ENCODE results near the gene CDH4.

Gene CDH4

GRCh38 chr20:61630391-61630650 is 378.3 kb downstream of the CDH4 start:
- Histone ChIP-seq H3K9me3 (ENCODE audit: insufficient read depth, low read length) (no peaks in the 10 kb centered on the region), H4K20me1 (ENCODE audit: low read depth, low read length) (no peaks in the 10 kb centered on the region), H3K9ac (ENCODE audit: low read length) (no peak overlapping the region), H3K36me3 (ENCODE audit: low read length) (no peaks in the 10 kb centered on the region), H3F3A (ENCODE audit: insufficient read depth) (no peaks in the 10 kb centered on the region), H3K9me2 (replicated peaks; ENCODE audit: insufficient read depth, low read length) (no peaks in the 10 kb centered on the region), H3K79me2 (ENCODE audit: insufficient read depth, low read length) (no peaks in the 10 kb centered on the region), H3K27ac (ENCODE audit: low read depth, low read length) (no peak overlapping the region), H2AFZ (ENCODE audit: low read depth, low read length, severe bottlenecking) (no peak overlapping the region), H3K4me2 (ENCODE audit: low read depth, low read length, poor library complexity, severe bottlenecking) (no peak overlapping the region), H3K4me3 (ENCODE audit: insufficient read depth, low read length, poor library complexity, severe bottlenecking) (no peak overlapping the region), H3K27me3 (ENCODE audit: low read length) (no peaks in the 10 kb centered on the region)
- TF ChIP-seq EZH2phosphoT487 (conservative IDR thresholded peaks at IDR 0.05; ENCODE audit: low read length) (no peak), CTCF (IDR thresholded peaks at IDR 0.05; ENCODE audit: insufficient read depth, low read length, poor library complexity, severe bottlenecking) (no peak)

GRCh38 chr20:61630816-61631215 is 378.8 kb downstream of the CDH4 start:
- Histone ChIP-seq H3K9me2 (replicated peaks; ENCODE audit: insufficient read depth, low read length) (no peaks in the 10 kb centered on the region), H3K4me2 (ENCODE audit: low read depth, low read length, poor library complexity, severe bottlenecking) (no peak overlapping the region), H3K4me3 (ENCODE audit: insufficient read depth, low read length, poor library complexity, severe bottlenecking) (no peak overlapping the region), H3F3A (ENCODE audit: insufficient read depth) (no peaks in the 10 kb centered on the region), H3K27me3 (ENCODE audit: low read length) (no peaks in the 10 kb centered on the region), H3K9me3 (ENCODE audit: insufficient read depth, low read length) (no peaks in the 10 kb centered on the region), H3K36me3 (ENCODE audit: low read length) (no peaks in the 10 kb centered on the region), H2AFZ (ENCODE audit: low read depth, low read length, severe bottlenecking) (no peak overlapping the region), H3K9ac (ENCODE audit: low read length) (no peak overlapping the region), H3K27ac (ENCODE audit: low read depth, low read length) (no peak overlapping the region), H3K79me2 (ENCODE audit: insufficient read depth, low read length) (no peaks in the 10 kb centered on the region), H4K20me1 (ENCODE audit: low read depth, low read length) (no peaks in the 10 kb centered on the region)
- no peak for TF ChIP-seq CTCF (IDR thresholded peaks at IDR 0.05; ENCODE audit: insufficient read depth, low read length, poor library complexity, severe bottlenecking)
- TF ChIP-seq EZH2phosphoT487 (conservative IDR thresholded peaks at IDR 0.05; ENCODE audit: low read length) = no peak

GRCh38 chr20:61631751-61632150 is 379.7 kb downstream of the CDH4 start:
- Histone ChIP-seq H3K79me2 (ENCODE audit: insufficient read depth, low read length) (no peaks in the 10 kb centered on the region), H3F3A (ENCODE audit: insufficient read depth) (no peaks in the 10 kb centered on the region), H3K4me2 (ENCODE audit: low read depth, low read length, poor library complexity, severe bottlenecking) (no peak overlapping the region), H3K36me3 (ENCODE audit: low read length) (no peaks in the 10 kb centered on the region), H3K27me3 (ENCODE audit: low read length) (no peaks in the 10 kb centered on the region), H3K9me3 (ENCODE audit: insufficient read depth, low read length) (no peaks in the 10 kb centered on the region), H2AFZ (ENCODE audit: low read depth, low read length, severe bottlenecking) (no peak overlapping the region), H3K9me2 (replicated peaks; ENCODE audit: insufficient read depth, low read length) (no peaks in the 10 kb centered on the region), H4K20me1 (ENCODE audit: low read depth, low read length) (no peaks in the 10 kb centered on the region), H3K9ac (ENCODE audit: low read length) (no peak overlapping the region), H3K4me3 (ENCODE audit: insufficient read depth, low read length, poor library complexity, severe bottlenecking) (no peak overlapping the region), H3K27ac (ENCODE audit: low read depth, low read length) (no peak overlapping the region)
- TF ChIP-seq CTCF (IDR thresholded peaks at IDR 0.05; ENCODE audit: insufficient read depth, low read length, poor library complexity, severe bottlenecking) (no peak), EZH2phosphoT487 (conservative IDR thresholded peaks at IDR 0.05; ENCODE audit: low read length) (no peak)

- Histone ChIP-seq H3K4me2 (ENCODE audit: low read depth, low read length, poor library complexity, severe bottlenecking) (no peak overlapping the region), H3K36me3 (ENCODE audit: low read length) (no peaks in the 10 kb centered on the region), H3K79me2 (ENCODE audit: insufficient read depth, low read length) (no peaks in the 10 kb centered on the region), H3K9ac (ENCODE audit: low read length) (no peak overlapping the region), H4K20me1 (ENCODE audit: low read depth, low read length) (no peaks in the 10 kb centered on the region), H3K4me3 (ENCODE audit: insufficient read depth, low read length, poor library complexity, severe bottlenecking) (no peak overlapping the region), H3K9me2 (replicated peaks; ENCODE audit: insufficient read depth, low read length) (no peaks in the 10 kb centered on the region), H3K9me3 (ENCODE audit: insufficient read depth, low read length) (no peaks in the 10 kb centered on the region), H3F3A (ENCODE audit: insufficient read depth) (no peaks in the 10 kb centered on the region), H3K27me3 (ENCODE audit: low read length) (no peaks in the 10 kb centered on the region), H2AFZ (ENCODE audit: low read depth, low read length, severe bottlenecking) (no peak overlapping the region), H3K27ac (ENCODE audit: low read depth, low read length) (no peak overlapping the region)
- TF ChIP-seq EZH2phosphoT487 (conservative IDR thresholded peaks at IDR 0.05; ENCODE audit: low read length) = no peak
- TF ChIP-seq CTCF (IDR thresholded peaks at IDR 0.05; ENCODE audit: insufficient read depth, low read length, poor library complexity, severe bottlenecking) = no peak
Measured at GRCh38 chr20:61633004-61633403, 380.9 kb downstream of the CDH4 start.
